Hepatocyte (in vitro differentiated cells): ENCODE data around the gene SCFD2. TPM values are rescaled to one million over a fixed set of nuclear protein-coding genes. Genes with fewer than 3 reads are reported as not detected.

Experiments
- DNase-seq: peaks from one replicate; pipeline ENCODE4 v3.0.0-alpha.2; 2016; ENCODE audit warnings: low spot score
- H2AFZ ChIP-seq: fragments of 200-600 bp; sonication (generic); 2 replicates; pipeline ENCODE4 v1.6.0; 2016; ENCODE audit warnings: antibody characterized with exemption, mild to moderate bottlenecking
- H3K27ac ChIP-seq: fragments of 200-600 bp; sonication (generic); 2 replicates; pipeline ENCODE4 v1.5.1; 2016; ENCODE audit warnings: mild to moderate bottlenecking
- H3K27me3 ChIP-seq: fragments of 200-600 bp; sonication (generic); 2 replicates; pipeline ENCODE4 v1.6.1; 2016
- H3K36me3 ChIP-seq: fragments of 200-600 bp; sonication (generic); replicated peaks from 2 replicates; pipeline ENCODE4 v1.5.1; 2016; ENCODE audit warnings: low read depth; ENCODE audit not compliant: insufficient read depth
- H3K4me1 ChIP-seq: fragments of 200-600 bp; sonication (generic); 2 replicates; pipeline ENCODE4 v1.5.1; 2016; ENCODE audit warnings: mild to moderate bottlenecking, moderate library complexity; ENCODE audit not compliant: insufficient read depth
- H3K4me2 ChIP-seq: fragments of 200-600 bp; sonication (generic); 2 replicates; pipeline ENCODE4 v1.6.0; 2016
- H3K4me3 ChIP-seq: fragments of 200-600 bp; sonication (generic); 2 replicates; pipeline ENCODE4 v1.5.1; 2016; ENCODE audit warnings: mild to moderate bottlenecking
- H3K79me2 ChIP-seq: fragments of 200-600 bp; sonication (generic); 2 replicates; pipeline ENCODE4 v1.6.0; 2017; ENCODE audit warnings: mild to moderate bottlenecking
- H3K9me2 ChIP-seq: fragments of 200-600 bp; sonication (generic); replicated peaks from 2 replicates; pipeline ENCODE4 v1.6.0; 2017; ENCODE audit warnings: mild to moderate bottlenecking; ENCODE audit not compliant: insufficient read depth
- H3K9me3 ChIP-seq: fragments of 200-600 bp; sonication (generic); 2 replicates; pipeline ENCODE4 v1.5.1; 2016; ENCODE audit warnings: low read depth, mild to moderate bottlenecking
- H4K20me1 ChIP-seq: fragments of 200-600 bp; sonication (generic); 2 replicates; pipeline ENCODE4 v1.6.0; 2016; ENCODE audit warnings: mild to moderate bottlenecking; ENCODE audit not compliant: insufficient read depth, poor library complexity, severe bottlenecking
- EZH2 ChIP-seq: fragments of 200-600 bp; sonication (generic); IDR thresholded peaks from 2 replicates; pipeline ENCODE4 v1.6.1; 2016; ENCODE audit warnings: antibody characterized with exemption, mild to moderate bottlenecking, borderline replicate concordance
- EZH2phosphoT487 ChIP-seq: fragments of 200-600 bp; sonication (generic); IDR thresholded peaks from one replicate; pipeline ENCODE4 v1.6.1; 2018; ENCODE audit warnings: antibody characterized with exemption, mild to moderate bottlenecking, low read depth, moderate library complexity; ENCODE audit not compliant: unreplicated experiment, severe bottlenecking
- WGBS: methylation state at CpG from one replicate; pipeline ENCODE4 v1.1.6; 2016; ENCODE audit warnings: low lambda C conversion rate; ENCODE audit errors: missing lambda C conversion rate; 5-methylcytosine and 5-hydroxymethylcytosine counted together
- polyA plus RNA-seq: library from polyadenylated mRNA; unstranded; fragments of >200 nt; fragmentation: Nextera tagmentation; extraction: Ambion mirVana; gene quantifications from 2 replicates; pipeline ENCODE4 v1.2.1, GENCODE V29; 2016
- total RNA-seq: library from RNA; depleted of rRNA; stranded (reverse); fragments of >200 nt; gene quantifications from 2 replicates; pipeline ENCODE4 v1.2.3, GENCODE V29; 2014
- TF ChIP-seq, protein P1 (sequence below): fragments of 200-600 bp; sonication (generic); IDR thresholded peaks from 2 replicates; pipeline ENCODE4 v1.5.1; 2016; ENCODE audit warnings: antibody characterized with exemption, mild to moderate bottlenecking; ENCODE audit not compliant: poor library complexity

SCFD2 gene
- total and polyA plus RNA-seq, 2 experiments from 2014 or later, result 8.4 to 15.7 TPM

DNA sequence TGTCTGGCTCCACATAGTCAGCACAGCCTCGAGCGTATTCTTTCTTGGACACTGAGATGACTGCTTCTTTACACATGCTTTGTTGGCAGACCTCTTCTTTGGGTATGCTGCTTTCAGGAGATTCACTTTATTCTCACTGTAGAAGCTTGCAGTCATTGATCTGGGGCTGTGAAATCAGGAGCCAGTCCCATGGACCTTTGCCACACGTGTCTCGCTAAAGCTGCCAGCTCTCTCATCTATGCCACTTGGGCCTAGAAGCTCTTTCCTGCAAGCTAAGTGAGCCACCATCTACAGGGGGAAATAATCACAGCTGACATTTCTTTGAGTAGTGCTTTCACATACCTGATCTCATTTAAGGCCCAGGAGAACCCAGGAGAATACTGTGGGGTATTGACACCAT lies 498.7 kb downstream of the SCFD2 start:
- 91% methylated on average over 4 of the region's 4 CpGs for WGBS
- Histone ChIP-seq H3K36me3 (no peaks in the 10 kb centered on the region), H2AFZ (no peak overlapping the region), H3K9me2 (no peaks in the 10 kb centered on the region), H3K4me1 (peaks cover 31% of the 10 kb centered on the region), H3K4me3 (no peak overlapping the region), H3K79me2 (peaks cover 11% of the 10 kb centered on the region), H3K4me2 (no peak overlapping the region), H4K20me1 (no peaks in the 10 kb centered on the region), H3K27ac (no peak overlapping the region), H3K27me3 (no peaks in the 10 kb centered on the region), H3K9me3 (no peaks in the 10 kb centered on the region)
- no peak for DNase-seq
- no peak for TF ChIP-seq EZH2phosphoT487
- TF ChIP-seq, protein P1, sequence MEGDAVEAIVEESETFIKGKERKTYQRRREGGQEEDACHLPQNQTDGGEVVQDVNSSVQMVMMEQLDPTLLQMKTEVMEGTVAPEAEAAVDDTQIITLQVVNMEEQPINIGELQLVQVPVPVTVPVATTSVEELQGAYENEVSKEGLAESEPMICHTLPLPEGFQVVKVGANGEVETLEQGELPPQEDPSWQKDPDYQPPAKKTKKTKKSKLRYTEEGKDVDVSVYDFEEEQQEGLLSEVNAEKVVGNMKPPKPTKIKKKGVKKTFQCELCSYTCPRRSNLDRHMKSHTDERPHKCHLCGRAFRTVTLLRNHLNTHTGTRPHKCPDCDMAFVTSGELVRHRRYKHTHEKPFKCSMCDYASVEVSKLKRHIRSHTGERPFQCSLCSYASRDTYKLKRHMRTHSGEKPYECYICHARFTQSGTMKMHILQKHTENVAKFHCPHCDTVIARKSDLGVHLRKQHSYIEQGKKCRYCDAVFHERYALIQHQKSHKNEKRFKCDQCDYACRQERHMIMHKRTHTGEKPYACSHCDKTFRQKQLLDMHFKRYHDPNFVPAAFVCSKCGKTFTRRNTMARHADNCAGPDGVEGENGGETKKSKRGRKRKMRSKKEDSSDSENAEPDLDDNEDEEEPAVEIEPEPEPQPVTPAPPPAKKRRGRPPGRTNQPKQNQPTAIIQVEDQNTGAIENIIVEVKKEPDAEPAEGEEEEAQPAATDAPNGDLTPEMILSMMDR, result no peak
- no peak for TF ChIP-seq EZH2

DNA sequence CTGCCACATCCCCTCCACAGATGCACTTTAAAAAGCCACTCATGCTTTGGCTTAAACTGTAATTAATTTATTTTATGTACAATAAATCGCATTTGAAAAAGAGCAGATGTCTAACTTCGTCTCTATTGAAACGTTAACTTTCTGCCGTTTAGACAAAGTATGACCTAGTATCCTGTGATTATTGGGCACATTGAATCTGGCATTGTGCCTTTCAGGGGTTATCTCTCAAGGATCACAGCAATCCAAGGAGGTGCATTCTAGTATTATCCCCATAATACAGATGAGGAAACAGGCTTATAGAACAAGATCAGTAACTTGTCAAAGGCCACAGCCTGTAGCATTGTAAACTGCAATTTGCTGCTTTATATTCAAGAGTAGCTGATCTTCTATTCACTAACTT lies 499.1 kb downstream of the SCFD2 start:
- Histone ChIP-seq H3K4me3 (no peak overlapping the region), H3K27ac (no peak overlapping the region), H3K9me2 (no peaks in the 10 kb centered on the region), H3K36me3 (no peaks in the 10 kb centered on the region), H3K4me1 (peaks cover 31% of the 10 kb centered on the region), H4K20me1 (no peaks in the 10 kb centered on the region), H3K9me3 (no peaks in the 10 kb centered on the region), H3K4me2 (no peak overlapping the region), H3K79me2 (peaks cover 11% of the 10 kb centered on the region), H3K27me3 (no peaks in the 10 kb centered on the region), H2AFZ (no peak overlapping the region)
- 61% methylated on average over 4 of the region's 4 CpGs for WGBS
- TF ChIP-seq EZH2, result no peak
- no peak for TF ChIP-seq EZH2phosphoT487
- TF ChIP-seq, protein P1, result no peak
- DNase-seq, result no peak

DNA sequence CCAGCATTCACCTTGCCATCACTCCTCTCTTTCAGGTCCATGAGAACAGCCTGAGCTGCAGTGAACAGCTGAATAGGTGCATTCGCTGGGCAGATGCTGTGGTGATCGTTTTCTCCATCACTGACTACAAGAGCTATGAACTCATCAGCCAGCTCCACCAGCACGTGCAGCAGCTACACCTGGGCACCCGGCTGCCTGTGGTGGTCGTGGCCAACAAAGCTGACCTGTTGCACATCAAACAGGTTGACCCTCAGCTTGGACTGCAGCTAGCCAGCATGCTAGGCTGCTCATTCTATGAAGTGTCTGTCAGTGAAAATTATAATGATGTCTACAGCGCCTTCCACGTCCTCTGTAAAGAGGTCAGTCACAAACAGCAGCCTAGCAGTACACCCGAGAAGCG lies 500.6 kb downstream of the SCFD2 start:
- Histone ChIP-seq H3K4me2 (peak overlapping the region; percentile 34), H3K9me2 (no peaks in the 10 kb centered on the region), H3K79me2 (peaks cover 11% of the 10 kb centered on the region), H4K20me1 (no peaks in the 10 kb centered on the region), H3K4me3 (no peak overlapping the region), H3K9me3 (no peaks in the 10 kb centered on the region), H3K27ac (peak overlapping the region; percentile 61), H3K27me3 (no peaks in the 10 kb centered on the region), H3K36me3 (no peaks in the 10 kb centered on the region), H3K4me1 (peaks cover 27% of the 10 kb centered on the region), H2AFZ (no peak overlapping the region)
- TF ChIP-seq, protein P1, result no peak
- no peak for TF ChIP-seq EZH2
- TF ChIP-seq EZH2phosphoT487, result no peak
- no peak for DNase-seq
- WGBS, result 95% methylated on average over 9 of the region's 9 CpGs

DNA sequence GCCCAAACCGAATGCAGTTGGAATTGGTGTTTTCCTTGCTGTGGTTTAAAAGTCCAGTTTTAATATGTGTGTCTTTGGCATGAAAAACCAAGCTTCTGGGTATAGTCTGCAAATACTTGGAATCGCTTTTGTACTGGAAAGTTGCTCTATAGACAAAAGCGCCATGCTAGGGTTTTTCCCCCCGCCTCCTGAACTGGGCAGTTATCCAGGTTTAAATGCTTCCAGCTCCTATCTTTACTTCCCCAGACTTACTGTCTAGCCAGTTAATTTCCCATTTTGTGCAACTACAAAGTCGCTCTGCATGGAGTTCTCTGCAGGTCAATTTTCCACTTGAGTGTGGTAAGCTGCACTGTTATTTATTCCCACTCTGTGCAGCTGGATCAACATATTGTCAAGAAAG lies 501.1 kb downstream of the SCFD2 start:
- WGBS, result 59% methylated on average over 5 of the region's 5 CpGs
- H3K9me2 ChIP-seq, result no peaks in the 10 kb centered on the region
- H3K4me2 ChIP-seq, result peak overlapping the region; percentile 91
- peak; percentile 67 for DNase-seq
- H3K27me3 ChIP-seq, result no peaks in the 10 kb centered on the region
- no peak overlapping the region for H3K4me3 ChIP-seq
- peaks cover 11% of the 10 kb centered on the region for H3K79me2 ChIP-seq
- no peaks in the 10 kb centered on the region for H3K9me3 ChIP-seq
- H2AFZ ChIP-seq, result no peak overlapping the region
- H3K27ac ChIP-seq, result peak overlapping the region; percentile 61
- no peaks in the 10 kb centered on the region for H3K36me3 ChIP-seq
- TF ChIP-seq EZH2 (no peak), EZH2phosphoT487 (no peak)
- TF ChIP-seq, protein P1, result no peak
- peaks cover 23% of the 10 kb centered on the region for H3K4me1 ChIP-seq
- no peaks in the 10 kb centered on the region for H4K20me1 ChIP-seq
